ENCODE data around the gene NBAS. TPM values are rescaled to one million over a fixed set of nuclear protein-coding genes. Genes with fewer than 3 reads are reported as not detected.

NBAS gene
- total and polyA plus RNA-seq, 9 of the 15 experiments (the other 6 are each of a cell fraction or from before 2014, with no cell fraction given) = 15.3 to 94.4 (median 69.9) TPM

DNA sequence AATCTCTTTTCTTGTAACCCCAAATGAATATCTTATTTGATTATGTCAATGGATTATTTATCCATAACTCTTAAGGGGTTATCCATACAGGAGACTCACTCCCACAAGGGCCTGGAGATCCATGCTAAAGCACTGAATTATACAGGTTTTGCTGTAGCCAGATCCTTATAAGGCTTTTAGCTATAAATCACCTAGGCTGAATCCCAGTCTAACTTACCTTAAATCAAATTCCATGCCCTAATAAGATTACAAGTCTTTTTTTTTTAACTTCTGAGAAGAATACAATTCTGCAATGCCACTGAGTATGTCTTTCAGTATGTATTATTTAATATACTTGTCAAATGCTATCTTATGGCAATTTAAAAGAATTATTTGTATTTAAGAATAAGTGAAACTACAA, 340.5 kb downstream of the NBAS start:
- H3K4me2 ChIP-seq (ENCODE audit: insufficient read depth, low read length) = no peak overlapping the region
- peaks cover 54% of the 10 kb centered on the region for H3K36me3 ChIP-seq (ENCODE audit: control insufficient read depth, insufficient read depth, low read length)
- intact Hi-C loops (cut with micrococcal nuclease) (no loop called here), in situ Hi-C loops (cut with MboI) (no loop called here)
- H3K9ac ChIP-seq (ENCODE audit: insufficient read depth in 1 of 2, low read depth in 2 of 2, low read length in 2 of 2) = no peak overlapping the region
- no peaks in the 10 kb centered on the region for H3K9me3 ChIP-seq (replicated peaks; ENCODE audit: control insufficient read depth, insufficient read depth, low read depth, low read length)
- DNase-seq (ENCODE audit: extremely low read depth in 1 of 4, low spot score in 3 of 4) (no peak), FAIRE-seq (no peak), ATAC-seq (no peak)
- H4K20me1 ChIP-seq (replicated peaks; ENCODE audit: control insufficient read depth, insufficient read depth, low read length) = no peaks in the 10 kb centered on the region
- H3K27ac ChIP-seq (ENCODE audit: extremely low read depth, low read depth, low read length) = no peak overlapping the region
- no peaks in the 10 kb centered on the region for H3K4me1 ChIP-seq (replicated peaks in 1 of 2; ENCODE audit: control insufficient read depth in 2 of 2, insufficient read depth in 2 of 2, low read length in 2 of 2)
- no peak overlapping the region for H3K4me3 ChIP-seq
- ChIA-PET CTCF (ENCODE audit: low intra/inter-chr PET ratio) (no interaction called here), POLR2A (no interaction called here)
- BruUV-seq (replicated peaks) = no TSS peak
- no peaks in the 10 kb centered on the region for H3K9me1 ChIP-seq (ENCODE audit: control insufficient read depth, insufficient read depth, low read length)
- TF ChIP-seq, protein P1, sequence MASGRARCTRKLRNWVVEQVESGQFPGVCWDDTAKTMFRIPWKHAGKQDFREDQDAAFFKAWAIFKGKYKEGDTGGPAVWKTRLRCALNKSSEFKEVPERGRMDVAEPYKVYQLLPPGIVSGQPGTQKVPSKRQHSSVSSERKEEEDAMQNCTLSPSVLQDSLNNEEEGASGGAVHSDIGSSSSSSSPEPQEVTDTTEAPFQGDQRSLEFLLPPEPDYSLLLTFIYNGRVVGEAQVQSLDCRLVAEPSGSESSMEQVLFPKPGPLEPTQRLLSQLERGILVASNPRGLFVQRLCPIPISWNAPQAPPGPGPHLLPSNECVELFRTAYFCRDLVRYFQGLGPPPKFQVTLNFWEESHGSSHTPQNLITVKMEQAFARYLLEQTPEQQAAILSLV (tag; IDR thresholded peaks at IDR 0.05) = no peak
- TF ChIP-seq ZNF384 (IDR thresholded peaks at IDR 0.05; ENCODE audit: low read depth, low read length) = no peak
- no peak for TF ChIP-seq POLR2B (IDR thresholded peaks at IDR 0.05; ENCODE audit: low read depth, partially characterized antibody)
- TF ChIP-seq ZNF655 (CRISPR knock-in tag; IDR thresholded peaks at IDR 0.05) = no peak
- no peak for TF ChIP-seq NR3C1 (CRISPR knock-in tag; IDR thresholded peaks at IDR 0.05)
- no peak for TF ChIP-seq ETV1 (tag; conservative IDR thresholded peaks at IDR 0.05; ENCODE audit: low read depth)
- TF ChIP-seq TFAP4 (CRISPR knock-in tag; IDR thresholded peaks at IDR 0.05; ENCODE audit: borderline replicate concordance) = no peak
- no peak for TF ChIP-seq TEAD2 (tag; IDR thresholded peaks at IDR 0.05)
- no peaks in the 10 kb centered on the region for H3K79me2 ChIP-seq (ENCODE audit: control insufficient read depth, insufficient read depth, low read length)
- no peak overlapping the region for H2AFZ ChIP-seq (ENCODE audit: low read depth, low read length)
- H3K27me3 ChIP-seq (ENCODE audit: control insufficient read depth in 2 of 2, insufficient read depth in 2 of 2, low read length in 2 of 2) = no peaks in the 10 kb centered on the region

All from K562 (cell line).